ENCODE measurements around the gene ERN1. TPM values are rescaled to one million over a fixed set of nuclear protein-coding genes. Genes with fewer than 3 reads are reported as not detected.
A peak's percentile ranks its signal among the peaks of the same experiment; 100 is the strongest.

Gene ERN1
- total and polyA plus RNA-seq, 2 of the 13 experiments (the other 11 are each of a cell fraction or from before 2014, with no cell fraction given) = 6.0 to 12.7 TPM

DNA sequence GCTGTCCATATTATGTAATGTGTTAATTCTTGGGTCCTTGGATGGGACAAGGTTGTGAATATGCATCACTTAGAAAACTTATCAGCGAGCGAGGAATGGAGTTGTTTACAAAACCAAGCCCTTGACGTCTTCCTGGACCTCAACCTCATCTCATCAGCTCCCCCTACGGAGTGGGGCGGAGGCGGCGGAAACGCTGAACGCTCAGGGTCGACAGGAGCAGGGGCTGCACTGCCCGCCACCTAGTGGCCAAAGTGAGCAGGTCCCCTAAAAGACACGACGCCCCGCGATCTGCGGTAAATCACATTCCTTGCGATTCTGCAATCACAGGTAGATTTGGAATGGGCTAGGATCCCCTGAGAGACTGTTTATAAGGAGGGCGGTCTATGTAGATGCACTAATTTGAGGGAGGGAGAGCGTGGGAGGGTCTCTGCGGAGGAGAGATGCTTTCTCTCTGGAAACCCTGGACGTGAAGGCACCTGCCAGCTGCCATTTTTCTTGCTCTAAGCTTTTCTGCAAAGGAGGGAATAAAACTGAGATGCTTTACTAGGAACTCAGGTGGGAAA lies 104.1 kb downstream of the ERN1 start (continued):
- 0 out of 2 replicates have a peak, but pooled peaks have one; percentile 42 for TF ChIP-seq SOX5 (CRISPR knock-in tag; IDR thresholded peaks at IDR 0.05; ENCODE audit: borderline replicate concordance)
- no peak for TF ChIP-seq EZH2 (conservative IDR thresholded peaks at IDR 0.05; ENCODE audit: low read depth, low read length)
- TF ChIP-seq ZNF841 (CRISPR knock-in tag; IDR thresholded peaks at IDR 0.05; ENCODE audit: borderline replicate concordance) = no peak
- TF ChIP-seq HNRNPH1 (optimal IDR thresholded peaks at IDR 0.05; ENCODE audit: low read depth, low read length) = no peak
- no peak for TF ChIP-seq SUZ12 (IDR thresholded peaks at IDR 0.05; ENCODE audit: low read depth, low read length)
- no peak for TF ChIP-seq PAWR (CRISPR knock-in tag; IDR thresholded peaks at IDR 0.05; ENCODE audit: borderline replicate concordance)
- no peak for TF ChIP-seq RBM39 (IDR thresholded peaks at IDR 0.05; ENCODE audit: low read depth, low read length, poor library complexity, severe bottlenecking)
- TF ChIP-seq, protein P1, sequence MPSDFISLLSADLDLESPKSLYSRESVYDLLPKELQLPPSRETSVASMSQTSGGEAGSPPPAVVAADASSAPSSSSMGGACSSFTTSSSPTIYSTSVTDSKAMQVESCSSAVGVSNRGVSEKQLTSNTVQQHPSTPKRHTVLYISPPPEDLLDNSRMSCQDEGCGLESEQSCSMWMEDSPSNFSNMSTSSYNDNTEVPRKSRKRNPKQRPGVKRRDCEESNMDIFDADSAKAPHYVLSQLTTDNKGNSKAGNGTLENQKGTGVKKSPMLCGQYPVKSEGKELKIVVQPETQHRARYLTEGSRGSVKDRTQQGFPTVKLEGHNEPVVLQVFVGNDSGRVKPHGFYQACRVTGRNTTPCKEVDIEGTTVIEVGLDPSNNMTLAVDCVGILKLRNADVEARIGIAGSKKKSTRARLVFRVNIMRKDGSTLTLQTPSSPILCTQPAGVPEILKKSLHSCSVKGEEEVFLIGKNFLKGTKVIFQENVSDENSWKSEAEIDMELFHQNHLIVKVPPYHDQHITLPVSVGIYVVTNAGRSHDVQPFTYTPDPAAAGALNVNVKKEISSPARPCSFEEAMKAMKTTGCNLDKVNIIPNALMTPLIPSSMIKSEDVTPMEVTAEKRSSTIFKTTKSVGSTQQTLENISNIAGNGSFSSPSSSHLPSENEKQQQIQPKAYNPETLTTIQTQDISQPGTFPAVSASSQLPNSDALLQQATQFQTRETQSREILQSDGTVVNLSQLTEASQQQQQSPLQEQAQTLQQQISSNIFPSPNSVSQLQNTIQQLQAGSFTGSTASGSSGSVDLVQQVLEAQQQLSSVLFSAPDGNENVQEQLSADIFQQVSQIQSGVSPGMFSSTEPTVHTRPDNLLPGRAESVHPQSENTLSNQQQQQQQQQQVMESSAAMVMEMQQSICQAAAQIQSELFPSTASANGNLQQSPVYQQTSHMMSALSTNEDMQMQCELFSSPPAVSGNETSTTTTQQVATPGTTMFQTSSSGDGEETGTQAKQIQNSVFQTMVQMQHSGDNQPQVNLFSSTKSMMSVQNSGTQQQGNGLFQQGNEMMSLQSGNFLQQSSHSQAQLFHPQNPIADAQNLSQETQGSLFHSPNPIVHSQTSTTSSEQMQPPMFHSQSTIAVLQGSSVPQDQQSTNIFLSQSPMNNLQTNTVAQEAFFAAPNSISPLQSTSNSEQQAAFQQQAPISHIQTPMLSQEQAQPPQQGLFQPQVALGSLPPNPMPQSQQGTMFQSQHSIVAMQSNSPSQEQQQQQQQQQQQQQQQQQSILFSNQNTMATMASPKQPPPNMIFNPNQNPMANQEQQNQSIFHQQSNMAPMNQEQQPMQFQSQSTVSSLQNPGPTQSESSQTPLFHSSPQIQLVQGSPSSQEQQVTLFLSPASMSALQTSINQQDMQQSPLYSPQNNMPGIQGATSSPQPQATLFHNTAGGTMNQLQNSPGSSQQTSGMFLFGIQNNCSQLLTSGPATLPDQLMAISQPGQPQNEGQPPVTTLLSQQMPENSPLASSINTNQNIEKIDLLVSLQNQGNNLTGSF (CRISPR knock-in tag; IDR thresholded peaks at IDR 0.05) = no peak
- no peak for TF ChIP-seq REL (CRISPR knock-in tag; conservative IDR thresholded peaks at IDR 0.05)
- no peak for TF ChIP-seq SRSF4 (IDR thresholded peaks at IDR 0.05; ENCODE audit: low read depth, low read length, poor library complexity, severe bottlenecking)
- TF ChIP-seq, protein P2, sequence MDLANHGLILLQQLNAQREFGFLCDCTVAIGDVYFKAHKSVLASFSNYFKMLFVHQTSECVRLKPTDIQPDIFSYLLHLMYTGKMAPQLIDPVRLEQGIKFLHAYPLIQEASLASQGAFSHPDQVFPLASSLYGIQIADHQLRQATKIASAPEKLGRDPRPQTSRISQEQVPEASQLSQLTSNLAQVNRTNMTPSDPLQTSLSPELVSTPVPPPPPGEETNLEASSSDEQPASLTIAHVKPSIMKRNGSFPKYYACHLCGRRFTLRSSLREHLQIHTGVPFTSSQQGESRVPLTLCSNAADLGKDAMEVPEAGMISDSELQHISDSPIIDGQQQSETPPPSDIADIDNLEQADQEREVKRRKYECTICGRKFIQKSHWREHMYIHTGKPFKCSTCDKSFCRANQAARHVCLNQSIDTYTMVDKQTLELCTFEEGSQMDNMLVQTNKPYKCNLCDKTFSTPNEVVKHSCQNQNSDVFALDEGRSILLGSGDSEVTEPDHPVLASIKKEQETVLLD (CRISPR knock-in tag; IDR thresholded peaks at IDR 0.05; ENCODE audit: low read depth) = no peak
- peak; percentile 86; the same call in 1 of the 2 replicates for TF ChIP-seq ZNF614 (CRISPR knock-in tag; IDR thresholded peaks at IDR 0.05; ENCODE audit: borderline replicate concordance)
- TF ChIP-seq MTA3 (CRISPR knock-in tag; IDR thresholded peaks at IDR 0.05) = no peak
- TF ChIP-seq ZNF264 (CRISPR knock-in tag; IDR thresholded peaks at IDR 0.05) = 0 out of 2 replicates have a peak, but pooled peaks have one; percentile 37
- TF ChIP-seq MATR3 (CRISPR knock-in tag; IDR thresholded peaks at IDR 0.05) = no peak
- TF ChIP-seq, protein P3, sequence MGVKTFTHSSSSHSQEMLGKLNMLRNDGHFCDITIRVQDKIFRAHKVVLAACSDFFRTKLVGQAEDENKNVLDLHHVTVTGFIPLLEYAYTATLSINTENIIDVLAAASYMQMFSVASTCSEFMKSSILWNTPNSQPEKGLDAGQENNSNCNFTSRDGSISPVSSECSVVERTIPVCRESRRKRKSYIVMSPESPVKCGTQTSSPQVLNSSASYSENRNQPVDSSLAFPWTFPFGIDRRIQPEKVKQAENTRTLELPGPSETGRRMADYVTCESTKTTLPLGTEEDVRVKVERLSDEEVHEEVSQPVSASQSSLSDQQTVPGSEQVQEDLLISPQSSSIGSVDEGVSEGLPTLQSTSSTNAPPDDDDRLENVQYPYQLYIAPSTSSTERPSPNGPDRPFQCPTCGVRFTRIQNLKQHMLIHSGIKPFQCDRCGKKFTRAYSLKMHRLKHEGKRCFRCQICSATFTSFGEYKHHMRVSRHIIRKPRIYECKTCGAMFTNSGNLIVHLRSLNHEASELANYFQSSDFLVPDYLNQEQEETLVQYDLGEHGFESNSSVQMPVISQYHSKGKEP (CRISPR knock-in tag; IDR thresholded peaks at IDR 0.05) = no peak
- no peak for TF ChIP-seq ZNF496 (CRISPR knock-in tag; IDR thresholded peaks at IDR 0.05; ENCODE audit: insufficient replicate concordance)
- TF ChIP-seq ZNF549 (CRISPR knock-in tag; IDR thresholded peaks at IDR 0.05) = no peak
- peak; percentile 44 for TF ChIP-seq YY1 (IDR thresholded peaks at IDR 0.05; ENCODE audit: insufficient read depth, insufficient replicate concordance, low read depth, low read length)
- TF ChIP-seq ETV5 (CRISPR knock-in tag; IDR thresholded peaks at IDR 0.05; ENCODE audit: borderline replicate concordance) = peak; percentile 75
- TF ChIP-seq MAF1 (CRISPR knock-in tag; IDR thresholded peaks at IDR 0.05; ENCODE audit: borderline replicate concordance) = no peak
- no peak for TF ChIP-seq POLR2A (IDR thresholded peaks at IDR 0.05; ENCODE audit: insufficient read depth in 1 of 2, low read depth in 2 of 2, low read length in 2 of 2)
- peak; percentile 87; the same call in 1 of the 2 replicates for TF ChIP-seq ADNP (CRISPR knock-in tag; IDR thresholded peaks at IDR 0.05)

Measured in HepG2 (cell line).